H7 (cell line): ENCODE measurements around the gene FTSJ3. TPM values are rescaled to one million over a fixed set of nuclear protein-coding genes. Genes with fewer than 3 reads are reported as not detected.
"Not testable (repeated sequence)": the region's sequence is repeated elsewhere in the genome, so short reads cannot be mapped to it uniquely, and the experiment has no call there.

Experiments
- DNase-seq: peaks from one replicate; pipeline ENCODE4 v3.0.0; 2012
- H3K27me3 ChIP-seq: 2 replicates; pipeline ENCODE4 v1.6.0; 2011; ENCODE audit warnings: mild to moderate bottlenecking, low read length; ENCODE audit not compliant: control insufficient read depth, insufficient read depth
- H3K36me3 ChIP-seq: replicated peaks from 2 replicates; pipeline ENCODE4 v1.5.1; 2011; ENCODE audit warnings: low read length; ENCODE audit not compliant: control insufficient read depth, insufficient read depth
- H3K4me3 ChIP-seq: 2 replicates; pipeline ENCODE4 v1.5.1; 2011; ENCODE audit warnings: low read depth, mild to moderate bottlenecking, control low read depth, low read length, moderate library complexity; ENCODE audit not compliant: insufficient read depth
- total RNA-seq: library from RNA; depleted of rRNA; stranded (reverse); fragments of >200 nt; shearing (Covaris generic); gene quantifications from 2 replicates; pipeline ENCODE4 v1.2.3, GENCODE V29; 2014

The FTSJ3 gene
- total RNA-seq, 1 experiment from 2014 or later, result 54.1 TPM

DNA sequence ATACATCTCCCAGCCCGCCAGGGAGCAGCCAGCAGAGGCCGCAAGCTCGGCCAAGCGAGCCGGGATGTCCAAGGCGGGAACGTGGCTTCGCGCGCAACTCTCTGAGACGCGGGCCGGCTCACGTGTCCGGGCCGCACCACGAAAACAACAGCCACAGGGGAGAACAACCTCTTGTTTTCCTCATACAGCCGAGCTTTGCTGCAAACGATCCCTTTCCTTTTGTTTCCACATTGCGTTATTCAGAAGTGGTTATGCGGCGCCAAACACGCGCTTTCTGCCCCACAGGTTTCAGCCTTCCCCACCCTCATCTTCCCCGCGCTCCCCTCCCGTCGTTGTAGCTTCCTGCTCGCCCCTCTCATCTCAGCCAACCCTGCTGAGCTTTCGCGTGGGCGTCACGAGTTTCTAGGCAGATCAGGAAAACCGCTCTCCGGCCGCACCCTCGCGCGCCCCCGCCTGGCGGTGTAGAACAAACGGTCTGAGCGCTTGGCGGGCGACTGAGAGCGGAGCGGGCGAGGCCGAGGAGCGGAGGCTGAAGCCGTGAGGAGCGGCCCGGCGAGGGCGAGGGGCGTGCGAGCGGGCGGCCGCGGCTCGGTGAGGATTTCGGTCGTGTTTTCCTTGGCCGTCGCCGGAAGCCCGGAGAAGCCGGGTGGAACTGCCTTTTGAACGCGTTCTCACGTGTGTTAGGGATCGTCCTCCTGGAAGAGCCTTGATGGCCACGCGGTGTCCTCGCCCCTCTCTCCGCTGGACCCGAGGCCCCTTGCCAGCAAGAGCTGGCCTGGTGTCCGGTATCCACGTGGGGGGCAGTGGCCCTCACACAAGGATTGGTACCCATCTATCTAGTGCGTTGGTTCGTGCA is 21.6 kb upstream of the FTSJ3 start:
- peaks cover 18% of the 10 kb centered on the region for H3K27me3 ChIP-seq
- H3K36me3 ChIP-seq, result no peaks in the 10 kb centered on the region
- H3K4me3 ChIP-seq, result peak overlapping the region; percentile 25
- peak; percentile 98 for DNase-seq

DNA sequence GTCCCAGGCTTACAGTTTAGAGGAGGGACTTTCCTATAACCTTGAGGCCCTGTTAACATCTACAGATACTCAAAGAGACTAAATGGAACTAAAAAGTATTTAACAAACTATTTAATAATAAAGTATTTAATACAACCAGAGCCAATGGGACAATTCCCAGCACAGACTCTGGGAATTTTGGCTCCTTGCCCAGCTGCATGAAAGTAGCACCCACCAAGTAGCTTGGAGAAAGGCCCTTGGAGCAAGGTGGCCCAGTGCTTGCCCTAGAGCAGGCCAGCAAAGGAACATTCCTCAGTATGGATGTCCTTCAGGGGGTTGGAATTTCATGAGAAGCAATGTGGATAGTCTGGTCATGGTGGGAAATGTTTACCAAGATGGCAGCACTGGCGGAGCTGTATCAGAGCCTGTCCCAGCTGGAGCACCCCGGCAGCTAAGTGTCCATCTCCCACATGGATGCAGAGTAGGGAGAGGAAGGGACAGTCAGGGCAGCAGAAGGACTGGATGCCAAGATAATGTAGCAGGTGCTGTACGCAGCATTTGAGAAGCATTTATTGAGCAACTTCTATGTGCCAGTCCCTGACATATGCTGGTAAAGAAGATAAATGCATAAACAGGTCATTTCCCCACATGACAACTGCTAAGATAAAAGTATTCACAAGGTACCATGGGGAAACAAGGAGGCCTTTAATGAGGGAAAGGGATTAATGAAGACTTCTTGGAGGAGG is 20.2 kb upstream of the FTSJ3 start:
- H3K4me3 ChIP-seq, result no peak overlapping the region
- H3K27me3 ChIP-seq, result peaks cover 18% of the 10 kb centered on the region
- no peaks in the 10 kb centered on the region for H3K36me3 ChIP-seq
- DNase-seq, result no peak

DNA sequence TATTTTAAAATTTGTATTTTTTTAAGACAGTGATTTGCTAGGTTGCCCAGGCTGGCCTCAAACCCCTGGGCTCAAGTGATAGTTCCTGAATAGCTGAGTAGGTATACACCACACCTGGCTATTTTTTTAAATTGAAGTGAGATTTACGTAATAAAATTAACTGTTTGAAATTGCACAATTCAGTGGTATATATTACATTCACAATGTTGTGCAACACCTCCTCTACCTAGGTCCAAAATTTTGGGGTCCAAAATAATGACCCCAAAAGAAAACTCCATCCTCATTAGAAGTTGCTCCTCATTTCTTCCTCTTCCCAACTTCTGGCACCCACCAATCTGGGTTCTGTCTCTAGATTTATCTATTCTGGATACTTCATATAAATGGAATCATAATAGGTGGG is 18.0 kb upstream of the FTSJ3 start:
- no peak overlapping the region for H3K4me3 ChIP-seq
- H3K27me3 ChIP-seq, result peaks cover 18% of the 10 kb centered on the region
- no peaks in the 10 kb centered on the region for H3K36me3 ChIP-seq
- DNase-seq, result peak; percentile 1

DNA sequence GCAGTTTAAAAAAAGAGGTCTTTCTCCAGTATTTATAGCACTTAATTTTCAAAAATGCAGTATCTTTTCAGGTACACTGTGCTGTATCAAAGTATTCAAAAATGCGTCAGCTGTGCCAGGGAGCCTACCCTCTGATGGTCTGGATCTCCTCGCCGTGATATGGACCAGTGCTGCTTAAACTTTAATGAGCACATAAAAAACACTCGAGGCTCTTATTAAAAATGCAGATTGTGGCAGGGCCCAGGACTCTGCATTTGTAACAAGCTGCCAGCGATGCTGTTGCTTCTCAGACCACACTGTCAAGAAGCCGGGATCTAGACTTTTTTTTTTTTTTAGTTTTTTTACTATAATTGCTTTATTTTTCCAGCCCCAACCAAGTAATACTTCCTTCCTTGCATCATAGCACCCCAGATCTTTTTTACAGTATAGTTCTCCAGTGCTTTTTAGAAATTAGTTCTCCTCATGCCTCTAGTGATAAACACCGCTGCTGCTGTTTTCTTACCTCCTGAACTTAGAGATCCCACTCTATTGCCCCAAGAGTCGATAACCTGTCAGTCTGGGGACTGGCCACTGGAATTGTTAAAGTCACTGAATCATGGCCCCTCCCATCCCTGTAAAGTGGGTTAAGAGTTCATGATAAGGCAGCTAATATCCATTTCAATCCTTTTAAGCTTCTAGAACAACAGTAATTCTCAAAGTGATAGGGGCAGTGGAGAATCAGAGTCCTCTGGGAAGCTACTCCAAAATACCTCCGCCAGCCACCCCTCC is 16.6 kb upstream of the FTSJ3 start:
- H3K36me3 ChIP-seq, result no peaks in the 10 kb centered on the region
- H3K4me3 ChIP-seq, result no peak overlapping the region; the same call in 1 of the 2 replicates
- DNase-seq, result no peak
- peaks cover 12% of the 10 kb centered on the region for H3K27me3 ChIP-seq

GRCh38 chr17:63843387-63843888 is 16.0 kb upstream of the FTSJ3 start:
- peak overlapping the region; percentile 69 for H3K4me3 ChIP-seq
- H3K27me3 ChIP-seq, H3K36me3 ChIP-seq: not testable (repeated sequence)
- peak; percentile 19 for DNase-seq

DNA sequence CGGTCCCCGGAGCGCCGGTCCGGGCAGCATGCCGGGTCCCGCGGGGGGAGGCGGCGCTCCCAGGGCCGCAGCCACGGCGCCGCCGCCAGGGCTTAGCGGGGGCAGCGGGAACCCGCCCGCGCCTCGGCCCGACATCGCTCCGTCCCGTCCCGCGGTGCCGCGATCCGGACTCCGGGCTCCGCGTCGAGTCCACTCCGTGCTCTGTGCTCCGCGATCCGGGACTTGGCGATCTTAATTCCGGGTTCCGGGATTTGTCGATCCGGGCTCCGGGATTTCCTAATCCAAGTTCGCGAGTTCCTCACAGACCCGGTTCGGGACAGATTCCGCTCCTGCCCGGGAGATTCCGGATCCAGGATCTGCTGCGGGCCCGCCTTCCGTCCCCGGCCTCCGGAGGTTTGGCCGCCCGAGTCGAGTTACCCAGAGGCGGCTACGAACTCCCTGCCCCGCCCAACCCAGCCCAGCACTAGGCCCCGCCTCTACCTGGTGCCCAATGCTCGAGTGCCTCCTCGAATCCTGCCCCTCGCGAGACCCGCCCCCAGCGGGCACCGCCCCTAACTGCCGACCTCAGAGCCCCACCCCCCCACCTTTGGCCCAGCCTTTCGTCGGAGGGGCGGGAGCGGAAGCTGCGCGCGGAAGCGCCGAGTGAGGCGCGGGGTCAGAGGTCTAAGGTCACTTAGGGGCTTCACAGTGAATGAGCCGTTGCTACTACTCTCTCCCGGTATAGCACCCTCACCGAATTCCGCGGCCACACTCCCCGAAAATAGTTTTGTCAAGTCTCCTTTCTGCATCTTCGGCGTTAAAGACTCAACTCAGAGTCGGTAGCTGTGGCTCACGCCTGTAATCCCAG is 15.3 kb upstream of the FTSJ3 start, which contains the start of gene SMARCD2:
Gene SMARCD2 (minus strand): TSS at position 146 of the 847 bp plus-strand sequence. CDS start 11 bp downstream, at position 135.
- Histone ChIP-seq H3K27me3 (peaks cover 2% of the 10 kb centered on the region), H3K4me3 (peak within 1 kb of the TSS; percentile 78), H3K36me3 (no peaks in the 10 kb centered on the region)
- peak; percentile 99 for DNase-seq

GRCh38 chr17:63842173-63842539 is 14.7 kb upstream of the FTSJ3 start:
- Histone ChIP-seq H3K27me3 (no peaks in the 10 kb centered on the region), H3K4me3 (peak overlapping the region; percentile 78), H3K36me3 (no peaks in the 10 kb centered on the region)
- no peak for DNase-seq

DNA sequence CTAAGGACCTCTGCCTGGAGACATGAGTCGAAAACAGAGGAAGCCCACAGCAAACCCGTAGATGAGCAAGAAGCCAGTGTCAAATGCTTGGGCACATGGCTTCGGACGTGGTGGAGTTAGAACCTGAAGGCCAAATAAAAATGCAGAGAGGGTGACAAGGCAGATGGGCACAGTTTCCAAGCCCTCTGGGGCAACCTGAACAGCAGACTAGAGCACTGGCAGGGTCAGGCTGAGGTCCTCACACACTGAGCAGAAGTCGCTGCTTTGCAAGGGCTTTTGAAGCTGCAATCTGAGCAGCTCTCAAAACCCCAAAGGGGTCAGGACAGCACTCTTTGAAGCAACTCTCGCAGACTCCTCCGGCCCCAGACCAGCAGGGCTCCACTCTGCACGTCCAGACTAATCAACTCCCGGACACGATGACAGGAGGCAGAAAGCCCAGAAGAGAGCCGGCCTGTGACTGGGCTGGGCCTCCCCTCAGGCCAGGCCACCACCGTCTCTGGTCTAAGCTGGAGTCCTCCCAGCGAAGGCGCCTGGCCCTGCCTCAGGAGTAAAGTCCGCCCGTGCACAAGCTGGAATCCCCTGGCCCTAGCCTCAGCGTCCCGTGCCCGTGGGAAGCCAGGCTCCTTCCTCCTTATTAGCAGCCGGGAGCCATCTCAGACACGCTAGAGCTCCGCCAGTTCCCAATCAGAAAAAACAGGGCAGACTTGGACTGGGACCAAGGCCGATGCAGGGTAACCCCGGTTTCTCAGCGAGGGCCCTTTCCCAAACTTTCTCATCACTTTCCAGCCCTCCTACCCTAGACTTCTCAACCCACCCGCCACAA is 14.1 kb upstream of the FTSJ3 start:
- DNase-seq, result peak; percentile 59
- peak overlapping the region; percentile 78 for H3K4me3 ChIP-seq

GRCh38 chr17:63840591-63841349 is 13.3 kb upstream of the FTSJ3 start:
- H3K36me3 ChIP-seq, result peaks cover 3% of the 10 kb centered on the region
- peak; percentile 9 for DNase-seq
- H3K27me3 ChIP-seq, result no peaks in the 10 kb centered on the region
- H3K4me3 ChIP-seq, result peak overlapping the region; percentile 78; the same call in 1 of the 2 replicates

More for the DNA sequence above, 14.1 kb upstream of the FTSJ3 start:
- H3K27me3 ChIP-seq, result no peaks in the 10 kb centered on the region
- H3K36me3 ChIP-seq, result peaks cover 2% of the 10 kb centered on the region

DNA sequence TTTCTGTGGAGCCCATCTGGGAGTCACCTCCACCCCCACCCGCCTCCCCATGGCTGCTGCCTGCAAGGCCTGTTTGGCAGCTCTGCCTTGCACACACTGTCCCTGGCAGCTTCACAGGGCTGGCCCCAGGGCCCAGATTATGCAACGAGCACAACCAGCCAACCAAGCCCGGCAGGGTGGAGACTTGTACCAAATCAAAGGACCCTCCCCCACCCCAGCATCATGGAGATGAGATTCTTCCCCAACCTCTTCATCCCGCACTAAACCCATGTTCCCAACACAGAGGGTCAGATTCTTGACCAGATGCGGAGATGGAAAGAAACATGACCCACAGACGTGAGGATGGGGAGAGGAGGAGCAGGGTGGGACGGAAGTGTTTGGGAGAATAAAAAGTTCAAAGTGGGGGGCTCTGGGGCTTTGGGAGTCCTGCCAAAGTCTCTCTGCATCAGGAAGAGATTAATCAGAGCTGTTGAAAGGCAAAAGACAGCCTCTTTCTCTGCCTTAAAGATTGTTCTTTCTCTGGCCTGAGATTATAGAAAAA is 11.2 kb upstream of the FTSJ3 start:
- peak; percentile 57 for DNase-seq
- Histone ChIP-seq H3K4me3 (no peak overlapping the region), H3K27me3 (no peaks in the 10 kb centered on the region), H3K36me3 (peaks cover 12% of the 10 kb centered on the region)

DNA sequence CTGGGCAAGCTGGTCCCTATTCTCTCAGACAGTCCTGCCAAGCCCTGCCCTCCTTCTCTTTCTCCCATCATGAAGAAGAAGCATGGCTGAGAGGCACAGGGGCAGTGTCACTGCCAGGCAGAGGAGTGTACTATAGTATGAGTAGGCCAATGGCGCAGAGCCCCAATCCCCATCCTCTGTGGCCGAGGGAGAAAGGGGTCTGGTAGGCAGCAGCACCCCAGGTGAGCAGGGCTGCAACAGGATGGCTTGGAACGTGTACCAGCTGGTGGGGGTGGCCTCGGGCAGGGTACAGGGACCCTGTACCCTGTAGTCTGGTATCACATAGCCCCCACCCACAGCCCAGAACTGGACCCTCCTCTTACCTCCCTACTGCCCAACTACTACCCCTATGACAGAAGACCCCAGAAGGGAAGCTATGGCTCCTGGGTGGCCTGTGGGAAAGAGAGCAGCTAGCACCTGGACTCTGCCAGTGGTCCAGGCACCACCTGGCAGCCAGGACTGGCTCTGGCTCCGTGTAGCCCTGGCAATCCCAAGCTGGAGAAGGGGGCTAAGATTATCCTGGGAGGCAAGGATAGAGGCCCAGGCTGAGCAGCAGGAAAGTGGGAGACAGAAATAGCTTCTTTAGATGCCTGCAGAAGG is 10.6 kb upstream of the FTSJ3 start:
- Histone ChIP-seq H3K4me3 (no peak overlapping the region), H3K36me3 (peaks cover 18% of the 10 kb centered on the region), H3K27me3 (no peaks in the 10 kb centered on the region)
- DNase-seq, result peak; percentile 21

GRCh38 chr17:63837480-63837879 is 10.0 kb upstream of the FTSJ3 start:
- peak; percentile 32 for DNase-seq
- Histone ChIP-seq H3K27me3 (no peaks in the 10 kb centered on the region), H3K4me3 (no peak overlapping the region), H3K36me3 (peaks cover 24% of the 10 kb centered on the region)
